Kidney (tissue), 14 donors: ENCODE results near the gene MCTP2. TPM values are rescaled to one million over a fixed set of nuclear protein-coding genes. Genes with fewer than 3 reads are reported as not detected.

Experiments
- DNase-seq, 5 donors: peaks; one replicate each; pipeline ENCODE4 v3.0.0-alpha.2; 2013 to 2020
- FAIRE-seq: peaks from 2 replicates; lab custom pipeline; 2012; peaks lifted over from hg19 to GRCh38; lab: Jason Lieb, UNC
- H3K27ac ChIP-seq, 2 donors: one replicate each; pipeline ENCODE4 v1.7.0; 2013; ENCODE audit warnings: low read depth in 2 of 2, low read length in 2 of 2, inconsistent platforms in 1 of 2
- H3K27me3 ChIP-seq: one replicate; pipeline ENCODE4 v1.7.1; 2013; ENCODE audit warnings: low read length, inconsistent platforms; ENCODE audit not compliant: control insufficient read depth, insufficient read depth
- H3K36me3 ChIP-seq, 3 donors: one replicate each; pipeline versions ENCODE4 v1.7.0 to v1.7.1; 2013; ENCODE audit warnings: low read length in 3 of 3, control low read depth in 1 of 3, inconsistent platforms in 1 of 3; ENCODE audit not compliant: insufficient read depth in 3 of 3, control insufficient read depth in 2 of 3
- H3K4me1 ChIP-seq, 3 donors: one replicate each; pipeline versions ENCODE4 v1.7.0 to v1.7.1; 2013; ENCODE audit warnings: low read length in 3 of 3, inconsistent platforms in 1 of 3, low read depth in 1 of 3; ENCODE audit not compliant: control insufficient read depth in 2 of 3, insufficient read depth in 2 of 3
- H3K4me3 ChIP-seq, 3 donors: one replicate each; pipeline versions ENCODE4 v1.7.0 to v1.8.1; 2013; ENCODE audit warnings: low read length in 3 of 3, control low read depth in 1 of 3, inconsistent platforms in 1 of 3
- H3K9ac ChIP-seq, 3 donors: one replicate each; pipeline versions ENCODE4 v1.7.0 to v1.7.1; 2013; ENCODE audit warnings: low read length in 3 of 3, control low read depth in 1 of 3, inconsistent platforms in 1 of 3
- H3K9me3 ChIP-seq, 3 donors: one replicate each; pipeline versions ENCODE4 v1.7.0 to v1.7.1; 2013; ENCODE audit warnings: low read length in 3 of 3, control low read depth in 1 of 3, inconsistent platforms in 1 of 3; ENCODE audit not compliant: control insufficient read depth in 2 of 3, insufficient read depth in 1 of 3
- intact Hi-C: fragments of 100-400 bp; cut with DNase I; formaldehyde crosslinking; loops from one replicate; pipeline ENCODE4 v1.11.1; 2022
- polyA plus RNA-seq: library from polyadenylated mRNA; stranded (reverse); fragments of 350-450 nt; fragmentation: Illumina TruSeq; extraction: RNeasy Lipid Tissue Mini Kit (QIAGEN cat#74804); gene quantifications from one replicate; pipeline ENCODE4 v1.2.3, GENCODE V29; 2014; ENCODE audit warnings: low read depth, low replicate concordance; ENCODE audit not compliant: insufficient read depth
- total RNA-seq: library from RNA; stranded (reverse); fragmentation: NEBNext Ultra II Directional; extraction: Animal tissue kit (Norgen Biotek cat#: 25700); gene quantifications from one replicate; pipeline ENCODE4 v1.2.1, GENCODE V29; 2021
- TF ChIP-seq, protein P1 (sequence below): IDR thresholded peaks from 3 replicates; pipeline ENCODE4 v1.5.1; 2012; ENCODE audit warnings: mild to moderate bottlenecking, moderate library complexity, borderline replicate concordance; ENCODE audit not compliant: insufficient read depth; ENCODE audit errors: extremely low read depth
- donor health status: control.
- donor health status: control.
- donor health status: control.
- donor health status: control.
- donor health status: control.
- donor health status: DM: yes; HTN: yes; CAD: no.
- donor health status: Normal renal cell carcinoma (clear cell type).

Gene MCTP2
- total and polyA plus RNA-seq, 2 donors from 2014 or later = 1.2 to 21.1 TPM

- Histone ChIP-seq H3K4me3 (no peak overlapping the region), H3K36me3 (no peaks in the 10 kb centered on the region), H3K27me3 (no peaks in the 10 kb centered on the region), H3K4me1 (no peaks in the 10 kb centered on the region), H3K9me3 (no peaks in the 10 kb centered on the region), H3K9ac (no peak overlapping the region), H3K27ac (no peak overlapping the region)
- DNase-seq = no peak
- no peak for FAIRE-seq
- TF ChIP-seq, protein P1, sequence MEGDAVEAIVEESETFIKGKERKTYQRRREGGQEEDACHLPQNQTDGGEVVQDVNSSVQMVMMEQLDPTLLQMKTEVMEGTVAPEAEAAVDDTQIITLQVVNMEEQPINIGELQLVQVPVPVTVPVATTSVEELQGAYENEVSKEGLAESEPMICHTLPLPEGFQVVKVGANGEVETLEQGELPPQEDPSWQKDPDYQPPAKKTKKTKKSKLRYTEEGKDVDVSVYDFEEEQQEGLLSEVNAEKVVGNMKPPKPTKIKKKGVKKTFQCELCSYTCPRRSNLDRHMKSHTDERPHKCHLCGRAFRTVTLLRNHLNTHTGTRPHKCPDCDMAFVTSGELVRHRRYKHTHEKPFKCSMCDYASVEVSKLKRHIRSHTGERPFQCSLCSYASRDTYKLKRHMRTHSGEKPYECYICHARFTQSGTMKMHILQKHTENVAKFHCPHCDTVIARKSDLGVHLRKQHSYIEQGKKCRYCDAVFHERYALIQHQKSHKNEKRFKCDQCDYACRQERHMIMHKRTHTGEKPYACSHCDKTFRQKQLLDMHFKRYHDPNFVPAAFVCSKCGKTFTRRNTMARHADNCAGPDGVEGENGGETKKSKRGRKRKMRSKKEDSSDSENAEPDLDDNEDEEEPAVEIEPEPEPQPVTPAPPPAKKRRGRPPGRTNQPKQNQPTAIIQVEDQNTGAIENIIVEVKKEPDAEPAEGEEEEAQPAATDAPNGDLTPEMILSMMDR = no peak
- intact Hi-C loops = no loop called here
Observed at GRCh38 chr15:94331731-94332130, 100.4 kb downstream of the MCTP2 start.

DNA sequence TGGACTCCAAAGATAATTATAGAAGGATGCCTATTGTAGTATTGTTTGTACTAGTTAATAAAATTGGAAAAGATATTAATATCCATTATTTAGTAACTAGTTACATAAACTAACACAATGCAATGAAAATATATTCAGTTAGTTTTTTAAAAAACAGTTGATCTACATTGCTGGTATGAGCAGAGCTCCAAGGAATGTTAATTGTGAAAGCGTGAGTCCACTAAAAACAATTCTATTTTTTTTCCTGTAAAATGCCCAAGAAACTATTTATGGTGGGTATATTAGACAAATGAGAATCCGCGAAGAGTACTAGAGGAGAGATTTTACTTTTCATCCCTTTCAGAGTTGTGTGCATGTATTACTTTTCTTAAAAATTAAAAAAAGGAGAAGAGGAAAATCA is 104.3 kb downstream of the MCTP2 start:
- no peak overlapping the region for H3K27ac ChIP-seq
- no peaks in the 10 kb centered on the region for H3K9me3 ChIP-seq
- H3K4me1 ChIP-seq = no peaks in the 10 kb centered on the region
- H3K36me3 ChIP-seq = no peaks in the 10 kb centered on the region
- no peak overlapping the region for H3K9ac ChIP-seq
- TF ChIP-seq, protein P1 = no peak
- no peaks in the 10 kb centered on the region for H3K27me3 ChIP-seq
- intact Hi-C loops = no loop called here
- no peak overlapping the region for H3K4me3 ChIP-seq
- DNase-seq (no peak), FAIRE-seq (no peak)

DNA sequence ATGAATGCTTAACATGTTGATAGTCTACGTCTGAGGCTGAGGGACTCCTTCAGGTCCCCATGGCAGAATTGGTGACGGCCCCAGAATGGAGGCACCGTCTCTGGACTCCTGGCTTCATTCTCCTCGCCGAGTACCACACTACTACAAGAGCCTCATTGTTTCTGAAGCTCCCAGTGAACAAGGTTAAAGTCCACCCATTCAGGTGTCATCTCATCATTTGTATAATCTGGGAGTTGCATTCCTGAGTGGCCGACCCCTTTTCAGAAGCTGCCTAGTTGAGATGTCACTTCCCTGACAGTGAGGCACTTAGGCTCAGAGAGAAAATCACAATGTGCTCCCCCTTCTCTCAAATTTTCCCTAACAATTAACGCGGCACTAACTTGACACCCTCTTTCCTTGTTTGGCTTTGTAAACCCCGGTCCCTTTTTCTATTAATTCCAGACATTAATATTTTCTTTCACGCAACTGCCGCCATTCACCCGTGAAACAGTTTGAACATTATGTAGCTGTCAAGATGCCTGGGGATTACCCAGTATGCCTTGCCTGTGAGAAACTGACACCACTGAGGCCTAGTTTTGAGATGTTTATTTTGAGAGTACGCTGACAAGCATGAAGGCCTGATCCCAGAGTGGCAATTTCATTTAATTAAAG is 105.6 kb downstream of the MCTP2 start:
- Histone ChIP-seq H3K36me3 (no peaks in the 10 kb centered on the region), H3K4me1 (no peaks in the 10 kb centered on the region), H3K9ac (no peak overlapping the region), H3K27me3 (no peaks in the 10 kb centered on the region), H3K9me3 (no peaks in the 10 kb centered on the region), H3K4me3 (no peak overlapping the region), H3K27ac (no peak overlapping the region)
- FAIRE-seq (no peak), DNase-seq (no peak)
- intact Hi-C loops = no loop called here
- TF ChIP-seq, protein P1 = no peak
